NB4 (cell line): ENCODE measurements around the gene SEMA3G.
A peak's percentile ranks its signal among the peaks of the same experiment; 100 is the strongest.

Experiments
- DNase-seq: peaks from one replicate; pipeline ENCODE4 v3.0.0; 2010; ENCODE audit warnings: low read depth
- H3K4me3 ChIP-seq: one replicate; pipeline ENCODE4 v1.5.1; 2011; ENCODE audit warnings: mild to moderate bottlenecking, low read depth, low read length, moderate library complexity
- CTCF ChIP-seq: IDR thresholded peaks from one replicate; pipeline ENCODE4 v1.5.1; 2012; ENCODE audit warnings: low read depth, low read length
- MAX ChIP-seq: IDR thresholded peaks from 2 replicates; pipeline ENCODE4 v1.6.1; 2011; ENCODE audit warnings: low read depth, low read length
- MYC ChIP-seq: IDR thresholded peaks from 2 replicates; pipeline ENCODE4 v1.6.1; 2011; ENCODE audit warnings: low read depth, low read length
- POLR2A ChIP-seq: IDR thresholded peaks from 2 replicates; pipeline ENCODE4 v1.6.1; 2011; ENCODE audit warnings: mild to moderate bottlenecking; ENCODE audit not compliant: insufficient read length; ENCODE audit errors: extremely low read depth

Gene SEMA3G

GRCh38 chr3:52393131-52393807, 51.6 kb downstream of the SEMA3G start:
- DNase-seq = no peak
- H3K4me3 ChIP-seq = no peak overlapping the region

GRCh38 chr3:52392216-52392930, 52.5 kb downstream of the SEMA3G start:
- DNase-seq = no peak
- TF ChIP-seq POLR2A (no peak), CTCF (no peak), MAX (no peak), MYC (no peak)
- no peak overlapping the region for H3K4me3 ChIP-seq

More at GRCh38 chr3:52393131-52393807, 51.6 kb downstream of the SEMA3G start:
- TF ChIP-seq MAX = no peak
- no peak for TF ChIP-seq CTCF
- TF ChIP-seq MYC = no peak
- no peak for TF ChIP-seq POLR2A

GRCh38 chr3:52391096-52391495, 53.8 kb downstream of the SEMA3G start:
- DNase-seq = no peak
- TF ChIP-seq MAX (no peak), POLR2A (no peak), MYC (no peak), CTCF (no peak)
- H3K4me3 ChIP-seq = no peak overlapping the region

- no peak overlapping the region for H3K4me3 ChIP-seq
- TF ChIP-seq CTCF (peak; percentile 6), MAX (no peak), MYC (no peak), POLR2A (no peak)
- peak; percentile 33 for DNase-seq
Observed at GRCh38 chr3:52388933-52389332, 56.0 kb downstream of the SEMA3G start.

- H3K4me3 ChIP-seq = no peak overlapping the region
- no peak for TF ChIP-seq MAX
- peak; percentile 16 for TF ChIP-seq CTCF
- TF ChIP-seq MYC = no peak
- TF ChIP-seq POLR2A = no peak
- DNase-seq = no peak
Observed at GRCh38 chr3:52388348-52388821, 56.5 kb downstream of the SEMA3G start.
